Osteoblast (primary cell): Measurements from ENCODE around the gene CCM2. TPM values are rescaled to one million over a fixed set of nuclear protein-coding genes. Genes with fewer than 3 reads are reported as not detected.
"Not testable (repeated sequence)": the region's sequence is repeated elsewhere in the genome, so short reads cannot be mapped to it uniquely, and the experiment has no call there.

ENCODE experiments used
- DNase-seq: peaks from one replicate; pipeline ENCODE4 v3.0.0; 2011; ENCODE audit warnings: low spot score, mixed read lengths; ENCODE audit not compliant: insufficient read length; ENCODE audit errors: missing footprints
- H2AFZ ChIP-seq: 2 replicates; pipeline ENCODE4 v1.6.0; 2011; ENCODE audit warnings: mild to moderate bottlenecking, low read length
- H3K27ac ChIP-seq: 2 replicates; pipeline ENCODE4 v1.5.1; 2011; ENCODE audit warnings: mild to moderate bottlenecking, low read depth, low read length, moderate library complexity
- H3K27me3 ChIP-seq: 2 replicates; pipeline ENCODE4 v1.6.0; 2012; ENCODE audit warnings: mild to moderate bottlenecking, control low read depth, inconsistent platforms, low read length, moderate library complexity; ENCODE audit not compliant: insufficient read depth
- H3K36me3 ChIP-seq: 2 replicates; pipeline ENCODE4 v1.5.1; 2011; ENCODE audit warnings: mild to moderate bottlenecking, low read length, control low read depth, moderate library complexity; ENCODE audit not compliant: insufficient read depth
- H3K4me1 ChIP-seq: 2 replicates; pipeline ENCODE4 v1.5.1; 2011; ENCODE audit warnings: mild to moderate bottlenecking, low read length, control low read depth, moderate library complexity; ENCODE audit not compliant: insufficient read depth
- H3K4me2 ChIP-seq: 2 replicates; pipeline ENCODE4 v1.6.0; 2011; ENCODE audit warnings: mild to moderate bottlenecking, low read length; ENCODE audit not compliant: insufficient read depth
- H3K4me3 ChIP-seq: fragments of 200-600 bp; sonication (generic); 3 replicates; pipeline ENCODE4 v1.5.1; 2012; ENCODE audit warnings: mild to moderate bottlenecking, low read length, inconsistent platforms; ENCODE audit not compliant: insufficient read depth
- H3K79me2 ChIP-seq: 2 replicates; pipeline ENCODE4 v1.6.0; 2012; ENCODE audit warnings: mild to moderate bottlenecking, low read length, control low read depth, inconsistent platforms; ENCODE audit not compliant: insufficient read depth
- H3K9me3 ChIP-seq: 2 replicates; pipeline ENCODE4 v1.5.1; 2011; ENCODE audit warnings: low read depth, low read length, control low read depth
- H4K20me1 ChIP-seq: 2 replicates; pipeline ENCODE4 v1.6.0; 2012; ENCODE audit warnings: mild to moderate bottlenecking, low read length, control low read depth; ENCODE audit not compliant: insufficient read depth
- total RNA-seq: library from RNA; depleted of rRNA; stranded (reverse); fragments of >200 nt; gene quantifications from 2 replicates; pipeline ENCODE4 v1.2.3, GENCODE V29; 2012
- TF ChIP-seq, protein P1 (sequence below): IDR thresholded peaks from 2 replicates; pipeline ENCODE4 v1.5.1; 2011; ENCODE audit warnings: mild to moderate bottlenecking, low read depth, low read length, moderate library complexity; ENCODE audit errors: extremely low read depth

The CCM2 gene
- total RNA-seq, 1 donor, result 42.3 TPM

DNA sequence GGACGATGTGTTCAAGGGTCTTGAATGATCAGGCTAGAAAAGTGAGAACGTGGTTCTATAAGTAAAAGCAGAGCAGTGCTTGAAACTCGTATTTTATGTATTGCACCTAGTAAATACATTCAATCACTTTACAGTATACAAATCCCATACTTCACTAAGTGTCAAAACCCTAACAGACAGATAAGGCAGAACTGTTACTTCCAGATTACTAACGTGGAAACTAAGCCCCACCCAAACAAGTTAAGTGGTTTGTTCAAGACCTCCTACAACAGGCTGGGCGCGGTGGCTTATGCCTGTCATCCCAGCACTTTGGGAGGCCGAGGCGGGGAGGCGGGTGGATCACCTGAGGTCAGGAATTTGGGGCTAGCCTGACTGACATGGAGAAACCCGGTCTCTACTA lies 12.0 kb upstream of the CCM2 start:
- H3K36me3 ChIP-seq, result peaks cover 28% of the 10 kb centered on the region
- peaks cover 16% of the 10 kb centered on the region for H4K20me1 ChIP-seq
- no peaks in the 10 kb centered on the region for H3K27me3 ChIP-seq
- H3K4me3 ChIP-seq, result no peak overlapping the region
- no peak overlapping the region for H3K27ac ChIP-seq
- H2AFZ ChIP-seq, result no peak overlapping the region
- no peaks in the 10 kb centered on the region for H3K9me3 ChIP-seq
- TF ChIP-seq, protein P1, sequence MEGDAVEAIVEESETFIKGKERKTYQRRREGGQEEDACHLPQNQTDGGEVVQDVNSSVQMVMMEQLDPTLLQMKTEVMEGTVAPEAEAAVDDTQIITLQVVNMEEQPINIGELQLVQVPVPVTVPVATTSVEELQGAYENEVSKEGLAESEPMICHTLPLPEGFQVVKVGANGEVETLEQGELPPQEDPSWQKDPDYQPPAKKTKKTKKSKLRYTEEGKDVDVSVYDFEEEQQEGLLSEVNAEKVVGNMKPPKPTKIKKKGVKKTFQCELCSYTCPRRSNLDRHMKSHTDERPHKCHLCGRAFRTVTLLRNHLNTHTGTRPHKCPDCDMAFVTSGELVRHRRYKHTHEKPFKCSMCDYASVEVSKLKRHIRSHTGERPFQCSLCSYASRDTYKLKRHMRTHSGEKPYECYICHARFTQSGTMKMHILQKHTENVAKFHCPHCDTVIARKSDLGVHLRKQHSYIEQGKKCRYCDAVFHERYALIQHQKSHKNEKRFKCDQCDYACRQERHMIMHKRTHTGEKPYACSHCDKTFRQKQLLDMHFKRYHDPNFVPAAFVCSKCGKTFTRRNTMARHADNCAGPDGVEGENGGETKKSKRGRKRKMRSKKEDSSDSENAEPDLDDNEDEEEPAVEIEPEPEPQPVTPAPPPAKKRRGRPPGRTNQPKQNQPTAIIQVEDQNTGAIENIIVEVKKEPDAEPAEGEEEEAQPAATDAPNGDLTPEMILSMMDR, result no peak
- DNase-seq, result no peak
- peaks cover 27% of the 10 kb centered on the region for H3K79me2 ChIP-seq
- peaks cover 34% of the 10 kb centered on the region for H3K4me1 ChIP-seq
- no peak overlapping the region for H3K4me2 ChIP-seq

DNA sequence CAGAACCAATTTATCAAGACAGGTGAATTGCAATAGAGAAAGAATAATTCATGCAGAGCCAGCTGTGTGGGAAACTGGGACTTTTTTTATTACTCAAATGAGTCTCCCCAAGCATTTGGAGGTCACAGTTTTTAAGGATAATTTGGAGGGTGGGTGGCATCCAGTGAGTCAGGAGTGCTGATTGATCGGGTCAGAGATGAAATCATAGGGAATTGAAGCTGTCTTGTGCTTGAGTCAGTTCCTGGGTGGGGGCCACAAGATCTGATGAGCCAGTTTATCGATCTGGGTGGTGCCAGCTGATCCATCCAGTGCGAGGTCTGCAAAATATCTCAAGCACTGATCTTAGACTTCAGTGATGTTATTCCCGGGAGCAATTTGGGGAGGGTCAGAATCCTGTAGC lies 11.3 kb upstream of the CCM2 start:
- no peaks in the 10 kb centered on the region for H3K9me3 ChIP-seq
- peak overlapping the region; percentile 22 for H3K27ac ChIP-seq
- peaks cover 27% of the 10 kb centered on the region for H3K79me2 ChIP-seq
- peaks cover 34% of the 10 kb centered on the region for H3K4me1 ChIP-seq
- H4K20me1 ChIP-seq, result peaks cover 16% of the 10 kb centered on the region
- no peaks in the 10 kb centered on the region for H3K27me3 ChIP-seq
- TF ChIP-seq, protein P1, result no peak
- DNase-seq, result no peak
- peaks cover 21% of the 10 kb centered on the region for H3K36me3 ChIP-seq
- H3K4me3 ChIP-seq, result no peak overlapping the region
- no peak overlapping the region for H3K4me2 ChIP-seq
- H2AFZ ChIP-seq, result no peak overlapping the region

DNA sequence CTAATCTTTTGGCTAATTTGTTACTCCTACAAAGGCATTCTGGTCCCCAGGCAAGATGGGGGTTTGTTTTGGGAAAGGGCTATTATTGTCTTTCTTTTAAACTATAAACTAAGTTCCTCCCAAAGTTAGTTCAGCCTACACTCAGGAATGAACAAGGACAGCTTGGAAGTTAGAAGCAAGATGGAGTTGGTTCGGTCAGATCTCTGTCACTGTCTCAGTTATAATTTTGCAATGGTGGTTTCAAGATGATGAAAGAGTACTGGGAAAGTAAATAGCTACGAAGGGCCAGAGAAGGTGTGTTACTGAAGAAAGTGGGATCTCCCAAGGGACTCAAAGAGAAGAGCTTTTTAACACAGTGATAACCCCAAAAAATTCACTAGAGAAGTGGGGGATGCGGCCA lies 10.9 kb upstream of the CCM2 start:
- Histone ChIP-seq H3K27me3 (no peaks in the 10 kb centered on the region), H3K27ac (peak overlapping the region; percentile 22), H3K4me1 (peaks cover 32% of the 10 kb centered on the region), H4K20me1 (peaks cover 13% of the 10 kb centered on the region), H3K4me3 (no peak overlapping the region), H3K36me3 (peaks cover 17% of the 10 kb centered on the region), H3K4me2 (no peak overlapping the region), H3K79me2 (peaks cover 25% of the 10 kb centered on the region), H2AFZ (no peak overlapping the region), H3K9me3 (no peaks in the 10 kb centered on the region)
- no peak for DNase-seq
- TF ChIP-seq, protein P1, result no peak

DNA sequence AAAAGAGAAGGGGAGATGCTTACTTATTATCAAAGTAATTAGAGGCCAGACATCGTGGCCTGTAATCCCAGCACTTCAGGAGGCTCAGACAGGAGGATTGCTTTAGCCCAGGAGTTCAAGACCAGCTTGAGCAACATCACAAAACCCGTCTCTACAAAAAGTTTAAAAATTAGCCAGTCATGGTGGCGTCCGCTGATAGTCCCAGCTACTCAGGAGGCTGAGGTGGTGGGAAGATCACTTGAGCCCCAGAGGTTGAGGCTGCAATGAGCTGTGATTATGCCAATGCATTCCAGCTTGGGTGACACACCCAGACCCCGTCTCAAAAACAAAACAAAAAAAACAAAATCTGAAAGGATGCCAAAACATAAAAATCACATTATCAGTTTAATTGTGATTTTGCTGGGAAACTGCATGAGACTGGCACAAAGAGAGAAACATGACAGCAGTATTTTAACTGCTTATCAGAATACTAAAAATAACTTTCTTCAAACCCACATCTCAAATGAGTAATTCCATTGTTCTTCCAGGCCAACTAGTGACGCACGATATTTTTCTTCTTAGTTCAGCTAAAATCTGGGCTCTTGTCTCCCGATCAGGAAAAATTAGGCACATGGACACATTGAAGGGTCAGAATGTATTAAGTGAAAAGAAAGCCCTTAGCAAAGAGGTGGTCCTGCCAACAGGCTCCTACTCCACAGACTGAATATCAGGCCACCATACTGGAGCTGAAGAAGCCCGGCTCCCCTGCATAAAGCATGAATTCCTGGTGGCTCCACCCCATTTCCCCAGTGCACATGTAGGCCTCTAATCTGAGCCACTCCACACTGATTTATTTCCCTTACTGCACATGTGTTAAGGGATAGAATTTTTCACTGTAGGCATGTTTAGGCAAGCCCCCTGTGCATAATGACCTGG lies 9.6 kb upstream of the CCM2 start:
- peaks cover 1% of the 10 kb centered on the region for H4K20me1 ChIP-seq
- H3K4me2 ChIP-seq, result peak overlapping the region; percentile 18
- peak overlapping the region; percentile 84 for H2AFZ ChIP-seq
- H3K27me3 ChIP-seq, result no peaks in the 10 kb centered on the region
- DNase-seq, result peak; percentile 82
- H3K36me3 ChIP-seq, result peaks cover 5% of the 10 kb centered on the region
- H3K27ac ChIP-seq, result peak overlapping the region; percentile 74
- no peaks in the 10 kb centered on the region for H3K9me3 ChIP-seq
- H3K79me2 ChIP-seq, result peaks cover 13% of the 10 kb centered on the region
- H3K4me1 ChIP-seq, result peaks cover 20% of the 10 kb centered on the region
- TF ChIP-seq, protein P1, result no peak
- H3K4me3 ChIP-seq, result no peak overlapping the region

DNA sequence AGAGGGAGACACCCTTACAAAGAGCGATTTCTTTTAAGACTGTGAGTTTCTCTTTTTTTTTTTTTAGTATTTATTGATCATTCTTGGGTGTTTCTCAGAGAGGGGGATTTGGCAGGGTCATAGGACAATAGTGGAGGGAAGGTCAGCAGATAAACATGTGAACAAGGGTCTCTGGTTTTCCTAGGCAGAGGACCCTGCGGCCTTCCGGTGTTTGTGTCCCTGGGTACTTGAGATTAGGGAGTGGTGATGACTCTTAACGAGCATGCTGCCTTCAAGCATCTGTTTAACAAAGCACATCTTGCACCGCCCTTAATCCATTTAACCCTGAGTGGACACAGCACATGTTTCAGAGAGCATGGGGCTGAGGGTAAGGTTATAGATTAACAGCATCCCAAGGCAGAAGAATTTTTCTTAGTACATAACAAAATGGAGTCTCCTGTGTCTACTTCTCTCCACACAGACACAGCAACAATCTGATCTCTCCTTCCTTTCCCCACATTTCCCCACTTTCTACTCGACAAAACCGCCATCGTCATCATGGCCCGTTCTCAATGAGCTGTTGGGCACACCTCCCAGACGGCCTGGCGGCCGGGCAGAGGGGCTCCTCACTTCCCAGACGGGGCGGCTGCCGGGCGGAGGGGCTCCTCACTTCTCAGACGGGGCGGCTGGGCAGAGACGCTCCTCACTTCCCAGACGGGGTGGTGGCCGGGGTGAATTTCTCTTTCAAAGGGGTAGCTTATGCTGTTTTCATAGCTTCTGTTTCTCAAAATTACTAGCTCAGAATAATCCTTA lies 7.8 kb upstream of the CCM2 start:
- H3K27me3 ChIP-seq, H3K4me3 ChIP-seq, H3K27ac ChIP-seq, DNase-seq, H3K36me3 ChIP-seq, H3K9me3 ChIP-seq, H3K79me2 ChIP-seq, H3K4me2 ChIP-seq, H4K20me1 ChIP-seq: not testable (repeated sequence)
- Histone ChIP-seq H3K4me1 (peaks cover 12% of the 10 kb centered on the region), H2AFZ (peak overlapping the region; percentile 51)
